CD4-positive, alpha-beta T cell treated with Interleukin-10 for 1 hour (primary cell): Measurements from ENCODE around the gene KLHL35.

Experiments used
- DNase-seq: peaks from one replicate; pipeline ENCODE4 v3.0.0-alpha.2; 2020

Gene KLHL35

GRCh38 chr11:75432911-75433321, at the start of gene KLHL35:
KLHL35 (minus strand) TSS chr11:75433203; CDS start chr11:75430629, 2,574 bp downstream.
- no peak for DNase-seq

GRCh38 chr11:75481922-75482606, 49.1 kb upstream of the KLHL35 start:
- no peak for DNase-seq

GRCh38 chr11:75481223-75481921, 48.4 kb upstream of the KLHL35 start:
- DNase-seq, result no peak

GRCh38 chr11:75480185-75481175, 47.5 kb upstream of the KLHL35 start:
- DNase-seq, result no peak

- no peak for DNase-seq
Measured at GRCh38 chr11:75479597-75480145, 46.7 kb upstream of the KLHL35 start.

- no peak for DNase-seq
Measured at GRCh38 chr11:75478783-75479596, 46.0 kb upstream of the KLHL35 start.

- DNase-seq, result no peak
Measured at GRCh38 chr11:75477614-75477935, 44.6 kb upstream of the KLHL35 start.

- no peak for DNase-seq
Measured at GRCh38 chr11:75476739-75477613, 44.0 kb upstream of the KLHL35 start.

GRCh38 chr11:75475767-75476650, 43.0 kb upstream of the KLHL35 start:
- peak; percentile 6 for DNase-seq

GRCh38 chr11:75474878-75475766, 42.1 kb upstream of the KLHL35 start:
- peak; percentile 60 for DNase-seq

- no peak for DNase-seq
Measured at GRCh38 chr11:75474240-75474639, 41.2 kb upstream of the KLHL35 start.

- DNase-seq, result no peak
Measured at GRCh38 chr11:75473684-75474083, 40.7 kb upstream of the KLHL35 start.

GRCh38 chr11:75472081-75472732, 39.2 kb upstream of the KLHL35 start:
- no peak for DNase-seq

GRCh38 chr11:75471176-75471973, 38.4 kb upstream of the KLHL35 start:
- DNase-seq, result no peak

- DNase-seq, result no peak
Measured at GRCh38 chr11:75470476-75471080, 37.6 kb upstream of the KLHL35 start.

- DNase-seq, result no peak
Measured at GRCh38 chr11:75469785-75470405, 36.9 kb upstream of the KLHL35 start.
